MM.1S (cell line): ENCODE data around the gene MTSS2.

Source experiments
- DNase-seq: peaks from one replicate; pipeline ENCODE4 v3.0.0-alpha.2; 2015
- H2AFZ ChIP-seq: fragments of 300-600 bp; sonication (generic); 2 replicates; pipeline ENCODE4 v1.6.0; 2016; ENCODE audit warnings: antibody characterized with exemption, low read length
- H3F3A ChIP-seq: fragments of 300-600 bp; sonication (generic); 2 replicates; pipeline ENCODE4 v1.6.1; 2016; ENCODE audit warnings: mild to moderate bottlenecking, antibody characterized with exemption, low read length, moderate library complexity, mixed read lengths; ENCODE audit not compliant: insufficient read depth
- H3K27ac ChIP-seq: fragments of 300-600 bp; sonication (generic); 2 replicates; pipeline ENCODE4 v1.5.1; 2016; ENCODE audit warnings: mild to moderate bottlenecking, low read length
- H3K27me3 ChIP-seq: fragments of 300-600 bp; sonication (generic); replicated peaks from 2 replicates; pipeline ENCODE4 v1.6.0; 2016; ENCODE audit warnings: low read length; ENCODE audit not compliant: insufficient read depth
- H3K36me3 ChIP-seq: fragments of 300-600 bp; sonication (generic); replicated peaks from 2 replicates; pipeline ENCODE4 v1.6.1; 2016; ENCODE audit warnings: mild to moderate bottlenecking, low read length, mixed read lengths; ENCODE audit not compliant: insufficient read depth
- H3K4me1 ChIP-seq: fragments of 300-600 bp; sonication (generic); 2 replicates; pipeline ENCODE4 v1.6.1; 2016; ENCODE audit warnings: low read length, mixed read lengths
- H3K4me2 ChIP-seq: fragments of 300-600 bp; sonication (generic); 2 replicates; pipeline ENCODE4 v1.6.0; 2016; ENCODE audit warnings: low read depth, low read length
- H3K4me3 ChIP-seq: fragments of 300-600 bp; sonication (generic); 2 replicates; pipeline ENCODE4 v1.5.1; 2016; ENCODE audit warnings: low read length, mixed read lengths
- H3K79me2 ChIP-seq: fragments of 300-600 bp; sonication (generic); 2 replicates; pipeline ENCODE4 v1.6.1; 2016; ENCODE audit warnings: mixed run types, low read length, mixed read lengths
- H3K9ac ChIP-seq: fragments of 300-600 bp; sonication (generic); 2 replicates; pipeline ENCODE4 v1.6.1; 2016; ENCODE audit warnings: low read length, mixed read lengths
- H3K9me2 ChIP-seq: fragments of 300-600 bp; sonication (generic); replicated peaks from 2 replicates; pipeline ENCODE4 v1.6.1; 2016; ENCODE audit warnings: mild to moderate bottlenecking, low read length, mixed read lengths; ENCODE audit not compliant: insufficient read depth
- H3K9me3 ChIP-seq: fragments of 300-600 bp; sonication (generic); replicated peaks from 2 replicates; pipeline ENCODE4 v1.6.1; 2016; ENCODE audit warnings: mild to moderate bottlenecking, low read length, mixed read lengths; ENCODE audit not compliant: insufficient read depth
- H4K20me1 ChIP-seq: fragments of 300-600 bp; sonication (generic); 2 replicates; pipeline ENCODE4 v1.6.1; 2016; ENCODE audit warnings: mild to moderate bottlenecking, low read length, moderate library complexity, mixed read lengths; ENCODE audit not compliant: insufficient read depth
- CTCF ChIP-seq: fragments of 300-600 bp; sonication (generic); IDR thresholded peaks from 2 replicates; pipeline ENCODE4 v1.5.1; 2016; ENCODE audit warnings: antibody characterized with exemption, low read length, mixed read lengths
- EZH2 ChIP-seq: fragments of 300-600 bp; sonication (generic); optimal IDR thresholded peaks from 2 replicates; pipeline ENCODE3; 2017; ENCODE audit warnings: low read depth, mild to moderate bottlenecking, antibody characterized with exemption, low read length, mixed read lengths
- EZH2phosphoT487 ChIP-seq: fragments of 300-600 bp; sonication (generic); IDR thresholded peaks from 2 replicates; pipeline ENCODE4 v1.6.1; 2018; ENCODE audit warnings: antibody characterized with exemption, low read length

MTSS2 gene

GRCh38 chr16:70670175-70670574 is 15.7 kb downstream of the MTSS2 start:
- Histone ChIP-seq H3K4me3 (no peak overlapping the region), H3K27me3 (no peaks in the 10 kb centered on the region), H3K79me2 (no peaks in the 10 kb centered on the region), H3K4me2 (no peak overlapping the region), H2AFZ (no peak overlapping the region), H3K36me3 (no peaks in the 10 kb centered on the region), H4K20me1 (no peaks in the 10 kb centered on the region), H3K9me3 (no peaks in the 10 kb centered on the region), H3K27ac (no peak overlapping the region), H3K9ac (no peak overlapping the region), H3F3A (no peaks in the 10 kb centered on the region), H3K9me2 (no peaks in the 10 kb centered on the region), H3K4me1 (no peaks in the 10 kb centered on the region)
- no peak for DNase-seq
- no peak for TF ChIP-seq CTCF
- TF ChIP-seq EZH2phosphoT487: no peak
- TF ChIP-seq EZH2: no peak

- Histone ChIP-seq H2AFZ (no peak overlapping the region), H3K4me2 (no peak overlapping the region), H3F3A (no peaks in the 10 kb centered on the region), H3K27me3 (no peaks in the 10 kb centered on the region), H3K9me3 (no peaks in the 10 kb centered on the region), H3K27ac (no peak overlapping the region), H3K36me3 (no peaks in the 10 kb centered on the region), H3K9me2 (no peaks in the 10 kb centered on the region), H3K4me1 (no peaks in the 10 kb centered on the region), H4K20me1 (no peaks in the 10 kb centered on the region), H3K79me2 (no peaks in the 10 kb centered on the region), H3K9ac (no peak overlapping the region), H3K4me3 (no peak overlapping the region)
- TF ChIP-seq EZH2 (no peak), EZH2phosphoT487 (no peak), CTCF (no peak)
- no peak for DNase-seq
Observed at GRCh38 chr16:70665806-70666735, 19.8 kb downstream of the MTSS2 start.

- no peaks in the 10 kb centered on the region for H3K27me3 ChIP-seq
- H3K9me2 ChIP-seq: no peaks in the 10 kb centered on the region
- no peaks in the 10 kb centered on the region for H3F3A ChIP-seq
- no peaks in the 10 kb centered on the region for H3K79me2 ChIP-seq
- TF ChIP-seq CTCF (no peak), EZH2 (no peak), EZH2phosphoT487 (no peak)
- H3K27ac ChIP-seq: no peak overlapping the region
- no peak overlapping the region for H3K4me2 ChIP-seq
- no peaks in the 10 kb centered on the region for H4K20me1 ChIP-seq
- no peaks in the 10 kb centered on the region for H3K4me1 ChIP-seq
- no peak overlapping the region for H3K9ac ChIP-seq
- H3K9me3 ChIP-seq: no peaks in the 10 kb centered on the region
- DNase-seq: no peak
- H2AFZ ChIP-seq: no peak overlapping the region
- H3K4me3 ChIP-seq: no peak overlapping the region
- no peaks in the 10 kb centered on the region for H3K36me3 ChIP-seq
Observed at GRCh38 chr16:70665113-70665694, 20.6 kb downstream of the MTSS2 start.
